ENCODE results near the gene LCN12. TPM values are rescaled to one million over a fixed set of nuclear protein-coding genes. Genes with fewer than 3 reads are reported as not detected.

The LCN12 gene
- total RNA-seq, 1 experiment from 2014 or later = not detected

- Histone ChIP-seq H3K9me3 (no peaks in the 10 kb centered on the region), H3K4me3 (no peak overlapping the region), H3K36me3 (no peaks in the 10 kb centered on the region), H3K27me3 (no peaks in the 10 kb centered on the region)
- DNase-seq = no peak
Measured at GRCh38 chr9:136960938-136961275, 8.8 kb downstream of the LCN12 start.

- DNase-seq = no peak
- no peaks in the 10 kb centered on the region for H3K27me3 ChIP-seq
Measured at GRCh38 chr9:136961279-136962065, 9.4 kb downstream of the LCN12 start.

GRCh38 chr9:136962163-136962562 is 10.1 kb downstream of the LCN12 start:
- Histone ChIP-seq H3K27me3 (no peaks in the 10 kb centered on the region), H3K4me3 (no peak overlapping the region), H3K36me3 (no peaks in the 10 kb centered on the region), H3K9me3 (no peaks in the 10 kb centered on the region)
- no peak for DNase-seq

More at GRCh38 chr9:136961279-136962065, 9.4 kb downstream of the LCN12 start:
- Histone ChIP-seq H3K36me3 (no peaks in the 10 kb centered on the region), H3K9me3 (no peaks in the 10 kb centered on the region), H3K4me3 (no peak overlapping the region)

- H3K27me3 ChIP-seq = no peaks in the 10 kb centered on the region
- H3K36me3 ChIP-seq = no peaks in the 10 kb centered on the region
- no peak for DNase-seq
- no peak overlapping the region for H3K4me3 ChIP-seq
- no peaks in the 10 kb centered on the region for H3K9me3 ChIP-seq
Measured at GRCh38 chr9:136962701-136963248, 10.7 kb downstream of the LCN12 start.

- DNase-seq = no peak
- Histone ChIP-seq H3K9me3 (no peaks in the 10 kb centered on the region), H3K4me3 (no peak overlapping the region), H3K36me3 (no peaks in the 10 kb centered on the region), H3K27me3 (no peaks in the 10 kb centered on the region)
Measured at GRCh38 chr9:136963341-136963740, 11.3 kb downstream of the LCN12 start.

- Histone ChIP-seq H3K36me3 (no peaks in the 10 kb centered on the region), H3K4me3 (no peak overlapping the region), H3K27me3 (no peaks in the 10 kb centered on the region), H3K9me3 (no peaks in the 10 kb centered on the region)
- DNase-seq = no peak
Measured at GRCh38 chr9:136963751-136964150, 11.7 kb downstream of the LCN12 start.

- H3K9me3 ChIP-seq = no peaks in the 10 kb centered on the region
- no peak for DNase-seq
- H3K4me3 ChIP-seq = no peak overlapping the region
- no peaks in the 10 kb centered on the region for H3K27me3 ChIP-seq
- no peaks in the 10 kb centered on the region for H3K36me3 ChIP-seq
Measured at GRCh38 chr9:136964171-136964689, 12.2 kb downstream of the LCN12 start.

GRCh38 chr9:136964833-136965422 is 12.9 kb downstream of the LCN12 start:
- Histone ChIP-seq H3K36me3 (no peaks in the 10 kb centered on the region), H3K4me3 (no peak overlapping the region)

GRCh38 chr9:136965771-136966484 is 13.9 kb downstream of the LCN12 start:
- Histone ChIP-seq H3K9me3 (no peaks in the 10 kb centered on the region), H3K36me3 (no peaks in the 10 kb centered on the region), H3K27me3 (no peaks in the 10 kb centered on the region), H3K4me3 (no peak overlapping the region)
- DNase-seq = no peak

More at GRCh38 chr9:136964833-136965422, 12.9 kb downstream of the LCN12 start:
- no peaks in the 10 kb centered on the region for H3K27me3 ChIP-seq
- no peaks in the 10 kb centered on the region for H3K9me3 ChIP-seq
- no peak for DNase-seq

GRCh38 chr9:136968333-136969127 is 16.5 kb downstream of the LCN12 start:
- H3K27me3 ChIP-seq = no peaks in the 10 kb centered on the region

GRCh38 chr9:136969150-136969549 is 17.1 kb downstream of the LCN12 start:
- H3K36me3 ChIP-seq = no peaks in the 10 kb centered on the region
- H3K4me3 ChIP-seq = no peak overlapping the region
- no peak for DNase-seq
- no peaks in the 10 kb centered on the region for H3K9me3 ChIP-seq
- H3K27me3 ChIP-seq = no peaks in the 10 kb centered on the region

More at GRCh38 chr9:136968333-136969127, 16.5 kb downstream of the LCN12 start:
- Histone ChIP-seq H3K36me3 (no peaks in the 10 kb centered on the region), H3K4me3 (no peak overlapping the region), H3K9me3 (no peaks in the 10 kb centered on the region)
- DNase-seq = no peak

- no peaks in the 10 kb centered on the region for H3K36me3 ChIP-seq
- no peak overlapping the region for H3K4me3 ChIP-seq
- H3K27me3 ChIP-seq = no peaks in the 10 kb centered on the region
- no peak for DNase-seq
- no peaks in the 10 kb centered on the region for H3K9me3 ChIP-seq
Measured at GRCh38 chr9:136969774-136970173, 17.7 kb downstream of the LCN12 start.

- no peaks in the 10 kb centered on the region for H3K27me3 ChIP-seq
- no peaks in the 10 kb centered on the region for H3K36me3 ChIP-seq
- no peaks in the 10 kb centered on the region for H3K9me3 ChIP-seq
- no peak overlapping the region for H3K4me3 ChIP-seq
- no peak for DNase-seq
Measured at GRCh38 chr9:136970361-136970760, 18.3 kb downstream of the LCN12 start.

- no peak for DNase-seq
- Histone ChIP-seq H3K9me3 (no peaks in the 10 kb centered on the region), H3K4me3 (no peak overlapping the region), H3K36me3 (no peaks in the 10 kb centered on the region), H3K27me3 (no peaks in the 10 kb centered on the region)
Measured at GRCh38 chr9:136971746-136972145, 19.7 kb downstream of the LCN12 start.

- Histone ChIP-seq H3K36me3 (no peaks in the 10 kb centered on the region), H3K27me3 (no peaks in the 10 kb centered on the region), H3K4me3 (no peak overlapping the region), H3K9me3 (no peaks in the 10 kb centered on the region)
- DNase-seq = no peak
Measured at GRCh38 chr9:136972335-136972734, 20.3 kb downstream of the LCN12 start.

- Histone ChIP-seq H3K4me3 (no peak overlapping the region), H3K27me3 (no peaks in the 10 kb centered on the region), H3K36me3 (no peaks in the 10 kb centered on the region), H3K9me3 (no peaks in the 10 kb centered on the region)
- no peak for DNase-seq
Measured at GRCh38 chr9:136972743-136973142, 20.7 kb downstream of the LCN12 start.
